ENCODE data around the gene MLXIPL. TPM values are rescaled to one million over a fixed set of nuclear protein-coding genes. Genes with fewer than 3 reads are reported as not detected.

MLXIPL gene
- total and polyA plus RNA-seq, 5 donors, result 3.2 to 14.8 (median 3.7) TPM

DNA sequence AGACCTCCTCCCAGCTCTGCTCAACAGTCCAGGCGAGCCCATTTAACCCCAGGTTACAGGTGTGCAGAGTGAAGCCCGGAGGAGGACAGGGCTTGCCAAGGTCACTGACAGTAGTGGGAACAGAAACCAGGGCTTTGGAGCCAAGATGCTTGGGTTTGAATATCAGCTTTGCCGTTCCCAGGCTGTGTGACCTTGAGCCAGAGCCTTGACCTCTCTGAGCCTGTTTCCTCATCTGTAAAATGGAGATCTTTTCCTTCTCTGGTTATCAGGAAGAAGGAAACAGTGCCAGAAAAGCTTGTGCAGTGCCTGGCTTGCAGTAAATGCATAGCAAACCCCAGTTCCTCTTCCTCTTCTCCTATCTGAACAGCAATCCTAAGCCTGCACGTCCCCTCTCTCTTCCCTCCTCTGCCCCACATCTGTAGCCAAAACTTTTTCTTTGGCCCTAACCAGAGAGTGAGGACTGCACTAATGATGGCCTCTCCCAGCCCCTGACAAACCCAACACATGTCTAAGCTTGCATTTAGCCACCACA is 21.4 kb upstream of the MLXIPL start:
- intact Hi-C loops (cut with DNase I), result no loop called here
- Histone ChIP-seq H3K27ac (ENCODE audit: low read length) (no peak overlapping the region), H3K27me3 (ENCODE audit: control insufficient read depth, insufficient read depth) (no peaks in the 10 kb centered on the region), H3K4me1 (ENCODE audit: control insufficient read depth, insufficient read depth, low read length) (no peaks in the 10 kb centered on the region), H3K9me3 (ENCODE audit: control insufficient read depth, low read length) (peaks cover 2% of the 10 kb centered on the region), H3K4me3 (ENCODE audit: low read length) (no peak overlapping the region)
- 28% methylated on average over 4 of the region's 4 CpGs for WGBS
- ATAC-seq (no peak), DNase-seq (no peak)

DNA sequence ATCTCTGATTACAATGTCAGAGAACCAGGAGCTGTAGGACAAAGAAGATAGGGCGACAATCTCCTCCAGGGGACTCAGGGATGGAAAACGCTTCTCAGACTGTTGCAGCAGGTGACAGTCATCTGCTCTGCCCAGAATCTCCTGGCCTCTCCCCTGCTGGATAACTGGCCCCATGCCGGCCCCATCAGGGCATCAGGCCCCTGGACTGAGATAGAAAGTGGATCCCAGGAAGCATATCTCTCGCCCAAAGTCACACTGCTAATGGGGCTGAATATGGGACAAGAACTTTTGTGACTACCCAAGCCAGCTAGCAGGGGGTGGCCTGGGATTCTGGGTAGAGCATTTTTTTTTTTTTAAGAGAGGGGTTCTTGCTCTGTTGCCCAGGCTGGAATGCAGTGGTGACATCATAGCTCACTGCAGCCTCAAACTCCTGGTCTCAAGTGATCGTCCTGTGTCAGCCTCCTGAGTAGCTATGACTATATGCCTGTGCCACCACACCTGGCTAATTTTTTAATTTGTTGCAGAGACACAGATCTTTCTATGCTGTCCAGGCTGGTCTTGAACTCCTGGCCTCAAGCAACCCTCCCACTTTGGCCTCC is 20.5 kb upstream of the MLXIPL start:
- H3K4me3 ChIP-seq (ENCODE audit: low read length), result no peak overlapping the region
- no peaks in the 10 kb centered on the region for H3K4me1 ChIP-seq (ENCODE audit: control insufficient read depth, insufficient read depth, low read length)
- no peak for DNase-seq
- 32% methylated on average over 5 of the region's 5 CpGs for WGBS
- ATAC-seq, result no peak
- H3K9me3 ChIP-seq (ENCODE audit: control insufficient read depth, low read length), result peaks cover 2% of the 10 kb centered on the region
- H3K27ac ChIP-seq (ENCODE audit: low read length), result no peak overlapping the region
- no peaks in the 10 kb centered on the region for H3K27me3 ChIP-seq (ENCODE audit: control insufficient read depth, insufficient read depth)
- intact Hi-C loops (cut with DNase I), result no loop called here

DNA sequence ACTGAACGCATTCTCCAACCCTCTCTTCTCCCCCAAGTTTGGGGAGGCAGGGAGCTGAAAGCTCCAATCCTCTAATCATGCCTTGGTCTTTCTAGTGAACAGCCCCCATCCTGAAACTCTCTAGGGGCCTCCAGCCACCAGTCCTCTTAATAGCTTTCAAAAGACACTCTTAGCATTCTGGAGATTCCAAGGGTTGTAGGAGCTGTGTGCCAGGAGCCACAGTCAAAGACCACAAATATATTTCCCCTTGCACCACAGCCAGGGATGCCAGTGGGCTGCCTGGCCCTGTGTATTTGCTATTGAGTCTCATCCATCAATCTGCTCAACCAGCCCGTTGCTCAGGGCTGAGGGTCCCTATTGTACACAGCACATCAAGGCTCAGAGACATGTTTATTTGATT is 18.5 kb upstream of the MLXIPL start:
- no peak for DNase-seq
- Histone ChIP-seq H3K27ac (ENCODE audit: low read length) (no peak overlapping the region), H3K9me3 (ENCODE audit: control insufficient read depth, low read length) (peaks cover 2% of the 10 kb centered on the region), H3K4me1 (ENCODE audit: control insufficient read depth, insufficient read depth, low read length) (no peaks in the 10 kb centered on the region), H3K4me3 (ENCODE audit: low read length) (no peak overlapping the region), H3K27me3 (ENCODE audit: control insufficient read depth, insufficient read depth) (no peaks in the 10 kb centered on the region)
- ATAC-seq, result no peak
- 58% methylated on average over 2 of the region's 2 CpGs for WGBS
- intact Hi-C loops (cut with DNase I), result no loop called here

DNA sequence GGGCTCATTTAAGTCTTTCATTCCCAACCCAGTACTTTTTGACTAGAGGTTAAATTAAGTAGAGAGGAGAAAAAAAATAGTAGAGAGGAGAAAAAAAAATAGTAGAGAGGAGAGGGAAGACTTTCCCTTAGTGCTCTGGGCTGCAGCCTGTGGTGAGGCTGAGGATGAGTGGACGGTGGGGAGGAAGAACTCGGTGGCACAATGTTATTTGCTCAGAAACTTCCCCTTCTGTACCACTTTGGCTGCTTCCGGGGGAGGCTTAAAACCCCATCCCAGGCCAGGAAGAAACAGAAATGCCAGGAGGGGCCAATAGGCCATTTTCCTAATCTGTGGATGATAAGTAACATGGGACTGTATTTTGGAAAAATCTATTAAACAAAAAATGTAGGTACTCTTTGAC is 14.6 kb upstream of the MLXIPL start:
- Histone ChIP-seq H3K4me3 (ENCODE audit: low read length) (no peak overlapping the region), H3K4me1 (ENCODE audit: control insufficient read depth, insufficient read depth, low read length) (no peaks in the 10 kb centered on the region), H3K9me3 (ENCODE audit: control insufficient read depth, low read length) (peaks cover 2% of the 10 kb centered on the region), H3K27me3 (ENCODE audit: control insufficient read depth, insufficient read depth) (no peaks in the 10 kb centered on the region), H3K27ac (ENCODE audit: low read length) (no peak overlapping the region)
- WGBS, result 51% methylated on average over 3 of the region's 3 CpGs
- ATAC-seq, result no peak
- DNase-seq, result no peak
- intact Hi-C loops (cut with DNase I), result no loop called here

DNA sequence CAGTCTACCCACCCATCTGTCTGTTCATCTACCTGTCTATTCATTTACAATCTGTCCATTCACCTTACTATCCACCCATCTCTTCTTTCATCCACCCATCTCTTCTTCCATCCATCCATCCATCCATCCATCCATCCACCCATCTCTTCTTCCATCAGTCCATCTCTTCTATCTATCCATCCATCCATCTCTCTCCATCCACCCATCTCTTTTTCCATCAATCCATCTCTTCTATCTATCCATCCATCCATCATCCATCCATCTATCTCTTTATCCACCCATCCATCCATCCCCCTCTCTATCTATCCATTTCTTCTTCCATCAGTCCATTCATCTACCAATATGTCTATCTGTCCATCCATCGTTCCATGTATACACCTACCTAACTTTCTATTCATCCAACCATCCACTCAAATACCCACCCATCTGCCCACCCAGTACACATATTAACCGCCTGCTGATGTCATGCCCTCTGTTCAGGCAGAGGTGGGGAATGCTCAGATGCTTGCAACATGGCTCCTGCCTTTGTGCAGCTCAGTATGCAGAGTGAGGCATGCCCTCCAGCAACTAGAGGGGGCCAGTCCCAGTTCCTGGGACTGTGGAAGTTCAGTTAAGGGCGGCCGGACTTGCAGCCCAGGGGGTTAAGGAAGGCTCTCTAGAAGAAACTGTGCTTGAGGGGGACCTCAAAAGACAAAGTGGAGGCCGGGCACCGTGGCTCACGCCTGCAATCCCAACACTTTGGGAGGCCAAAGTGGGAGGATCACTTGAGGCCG is 11.3 kb upstream of the MLXIPL start:
- H3K9me3 ChIP-seq (ENCODE audit: control insufficient read depth, low read length), result no peaks in the 10 kb centered on the region
- no peaks in the 10 kb centered on the region for H3K4me1 ChIP-seq (ENCODE audit: control insufficient read depth, insufficient read depth, low read length)
- DNase-seq, result no peak
- 82% methylated on average over 8 of the region's 8 CpGs for WGBS
- no peak for ATAC-seq
- no peak overlapping the region for H3K27ac ChIP-seq (ENCODE audit: low read length)
- no peak overlapping the region for H3K4me3 ChIP-seq (ENCODE audit: low read length)
- no peaks in the 10 kb centered on the region for H3K27me3 ChIP-seq (ENCODE audit: control insufficient read depth, insufficient read depth)
- intact Hi-C loops (cut with DNase I), result no loop called here

DNA sequence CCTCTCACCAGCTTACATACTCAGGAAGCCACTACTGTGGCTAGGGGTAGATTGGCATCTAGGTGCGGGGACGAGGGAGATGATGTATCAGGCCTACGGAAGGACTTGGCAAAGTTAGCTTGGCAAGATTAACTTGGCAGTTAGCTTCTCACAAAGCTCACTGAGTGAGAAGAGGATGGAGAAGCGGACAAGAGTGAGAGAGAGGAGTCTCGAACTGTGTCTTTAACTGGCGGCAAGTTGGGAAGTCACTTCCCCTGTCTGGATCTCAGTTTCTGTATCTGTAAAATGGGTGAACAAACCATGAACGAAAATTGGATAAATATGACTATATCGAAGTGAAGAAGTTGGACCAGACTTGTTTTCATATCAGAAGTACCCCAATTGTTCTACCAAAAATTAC is 9.5 kb upstream of the MLXIPL start:
- 77% methylated on average over 8 of the region's 8 CpGs for WGBS
- H3K9me3 ChIP-seq (ENCODE audit: control insufficient read depth, low read length), result no peaks in the 10 kb centered on the region
- no peaks in the 10 kb centered on the region for H3K27me3 ChIP-seq (ENCODE audit: control insufficient read depth, insufficient read depth)
- H3K27ac ChIP-seq (ENCODE audit: low read length), result no peak overlapping the region
- no peaks in the 10 kb centered on the region for H3K4me1 ChIP-seq (ENCODE audit: control insufficient read depth, insufficient read depth, low read length)
- DNase-seq (no peak), ATAC-seq (no peak)
- intact Hi-C loops (cut with DNase I), result no loop called here
- no peak overlapping the region for H3K4me3 ChIP-seq (ENCODE audit: low read length)

DNA sequence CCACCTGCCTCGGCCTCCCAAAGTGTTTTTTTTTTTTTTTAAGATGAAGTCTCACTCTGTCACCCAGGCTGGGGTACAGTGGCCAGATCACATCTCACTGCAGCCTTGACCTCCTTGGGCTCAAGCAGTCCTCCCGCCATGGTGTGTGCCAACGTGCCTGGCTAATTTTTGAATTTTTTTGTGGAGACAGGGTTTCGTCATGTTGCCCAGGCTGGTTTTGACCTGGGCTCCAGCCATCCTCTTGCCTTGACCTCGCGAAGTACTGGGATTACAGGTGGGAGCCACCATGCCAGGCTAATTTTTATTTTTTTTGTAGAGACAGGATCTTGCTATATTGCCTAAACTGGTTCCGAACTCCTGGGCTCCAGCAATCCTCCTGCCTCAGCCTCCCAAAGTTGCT is 9.0 kb upstream of the MLXIPL start:
- WGBS, result 80% methylated on average over 7 of the region's 7 CpGs
- intact Hi-C loops (cut with DNase I), result no loop called here
- no peak for ATAC-seq

DNA sequence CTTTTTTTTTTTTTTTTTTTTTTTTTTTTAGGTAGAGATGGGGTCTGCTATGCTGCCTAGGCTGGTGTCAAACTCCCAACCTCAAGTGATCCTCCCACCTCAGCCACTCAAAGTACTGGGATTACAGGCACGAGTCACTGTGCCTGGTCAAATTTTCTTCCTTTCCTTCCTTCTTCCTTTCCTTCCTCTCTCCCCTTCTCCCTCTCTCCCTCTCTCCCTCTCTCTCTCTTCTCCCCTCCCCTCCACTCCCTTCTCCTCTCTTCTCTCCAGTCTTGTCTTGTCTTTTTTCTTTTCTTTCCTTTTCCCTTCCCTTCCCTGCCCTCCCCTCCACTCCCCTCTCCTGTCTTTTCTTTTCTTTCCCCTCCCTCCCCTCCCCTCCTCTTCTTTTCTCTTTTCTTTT is 7.2 kb upstream of the MLXIPL start:
- Histone ChIP-seq H3K9me3 (ENCODE audit: control insufficient read depth, low read length) (no peaks in the 10 kb centered on the region), H3K27me3 (ENCODE audit: control insufficient read depth, insufficient read depth) (no peaks in the 10 kb centered on the region), H3K27ac (ENCODE audit: low read length) (no peak overlapping the region), H3K4me1 (ENCODE audit: control insufficient read depth, insufficient read depth, low read length) (no peaks in the 10 kb centered on the region), H3K4me3 (ENCODE audit: low read length) (no peak overlapping the region)
- ATAC-seq (no peak), DNase-seq (no peak)
- intact Hi-C loops (cut with DNase I), result no loop called here
- WGBS, result 27% methylated on average over 1 of the region's 1 CpG

More for the DNA sequence above, 9.0 kb upstream of the MLXIPL start:
- Histone ChIP-seq H3K27ac (ENCODE audit: low read length) (no peak overlapping the region), H3K27me3 (ENCODE audit: control insufficient read depth, insufficient read depth) (no peaks in the 10 kb centered on the region), H3K9me3 (ENCODE audit: control insufficient read depth, low read length) (no peaks in the 10 kb centered on the region), H3K4me3 (ENCODE audit: low read length) (no peak overlapping the region), H3K4me1 (ENCODE audit: control insufficient read depth, insufficient read depth, low read length) (no peaks in the 10 kb centered on the region)
- no peak for DNase-seq

DNA sequence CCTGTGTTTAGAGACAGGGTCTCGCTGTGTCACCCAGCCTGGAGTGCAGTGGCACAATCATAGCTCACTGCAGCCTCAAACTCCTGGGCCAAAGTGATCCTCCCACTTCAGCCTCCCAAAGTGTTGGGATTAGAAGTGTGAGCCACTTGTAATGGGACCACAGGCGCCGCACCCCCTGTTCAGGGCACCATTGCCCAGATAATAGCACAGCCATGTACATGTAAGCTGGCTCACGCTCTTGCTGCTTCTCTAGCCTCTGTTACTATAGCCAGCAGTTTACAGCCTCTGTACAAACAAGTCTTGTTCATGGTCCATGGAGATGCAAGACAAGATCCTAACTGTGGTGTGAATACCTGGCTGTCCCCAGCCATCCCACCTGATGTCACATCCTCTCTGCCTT is 4.2 kb upstream of the MLXIPL start:
- Histone ChIP-seq H3K4me3 (ENCODE audit: low read length) (no peak overlapping the region), H3K27me3 (ENCODE audit: control insufficient read depth, insufficient read depth) (no peaks in the 10 kb centered on the region), H3K27ac (ENCODE audit: low read length) (no peak overlapping the region), H3K9me3 (ENCODE audit: control insufficient read depth, low read length) (no peaks in the 10 kb centered on the region), H3K4me1 (ENCODE audit: control insufficient read depth, insufficient read depth, low read length) (no peaks in the 10 kb centered on the region)
- intact Hi-C loops (cut with DNase I), result no loop called here
- ATAC-seq (no peak), DNase-seq (no peak)
- WGBS, result 80% methylated on average over 4 of the region's 4 CpGs

DNA sequence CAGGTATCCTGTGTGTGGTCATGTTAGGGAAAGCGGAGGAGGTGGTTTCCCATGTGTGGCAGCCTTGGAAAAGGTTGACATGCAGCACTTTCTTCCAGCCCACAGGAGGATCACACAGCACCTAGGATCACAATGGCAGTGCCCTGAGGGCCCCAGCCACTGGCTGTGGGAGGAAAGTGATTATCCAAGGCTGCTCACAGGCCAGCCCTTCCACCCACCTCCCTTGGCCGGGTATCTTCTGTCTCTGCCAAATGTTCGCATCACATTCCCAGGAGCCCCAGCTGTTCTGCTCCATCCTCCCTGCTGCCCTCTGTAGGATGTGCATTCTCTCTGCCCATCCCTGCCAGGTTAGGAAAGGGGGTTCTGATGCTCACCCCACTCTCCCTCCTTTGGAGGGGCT is 2.5 kb upstream of the MLXIPL start:
- Histone ChIP-seq H3K27me3 (ENCODE audit: control insufficient read depth, insufficient read depth) (no peaks in the 10 kb centered on the region), H3K27ac (ENCODE audit: low read length) (no peak overlapping the region), H3K4me3 (ENCODE audit: low read length) (no peak overlapping the region), H3K9me3 (ENCODE audit: control insufficient read depth, low read length) (no peaks in the 10 kb centered on the region), H3K4me1 (ENCODE audit: control insufficient read depth, insufficient read depth, low read length) (no peaks in the 10 kb centered on the region)
- WGBS, result 25% methylated on average over 3 of the region's 3 CpGs
- intact Hi-C loops (cut with DNase I), result no loop called here
- no peak for ATAC-seq
- no peak for DNase-seq

DNA sequence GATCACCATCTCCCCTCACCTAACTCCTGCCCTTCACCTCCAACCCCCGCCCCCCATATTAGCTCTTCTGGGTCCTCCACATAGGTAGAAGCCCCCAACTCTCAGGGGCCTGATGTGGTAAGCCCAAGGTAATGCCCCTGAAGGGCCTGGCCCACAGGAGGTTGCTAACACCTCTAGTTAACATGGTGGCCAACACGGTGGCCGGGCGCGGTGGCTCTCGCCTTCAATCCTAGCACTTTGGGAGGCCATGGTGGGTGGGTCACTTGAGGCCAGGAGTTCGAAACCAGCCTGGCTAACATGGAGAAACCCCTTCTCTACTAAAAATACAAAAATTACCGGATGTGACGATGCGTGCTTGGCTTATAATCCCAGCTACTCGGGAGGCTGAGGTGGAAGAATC is 954 bp upstream of the MLXIPL start:
- no peaks in the 10 kb centered on the region for H3K27me3 ChIP-seq (ENCODE audit: control insufficient read depth, insufficient read depth)
- no peaks in the 10 kb centered on the region for H3K9me3 ChIP-seq (ENCODE audit: control insufficient read depth, low read length)

More for the DNA sequence above, 954 bp upstream of the MLXIPL start:
- DNase-seq (no peak), ATAC-seq (no peak)
- 94% methylated on average over 11 of the region's 11 CpGs for WGBS
- intact Hi-C loops (cut with DNase I), result no loop called here
- no peaks in the 10 kb centered on the region for H3K4me1 ChIP-seq (ENCODE audit: control insufficient read depth, insufficient read depth, low read length)
- H3K4me3 ChIP-seq (ENCODE audit: low read length), result no peak overlapping the region
- no peak overlapping the region for H3K27ac ChIP-seq (ENCODE audit: low read length)
